Trophoblast cell (in vitro differentiated cells and primary cell): Measurements from ENCODE around the gene CTNNA1.

Experiments
- DNase-seq, 2 donors: peaks; one replicate each; pipeline ENCODE4 v3.0.0-alpha.2; 2016
- H2AFZ ChIP-seq: 2 replicates; pipeline ENCODE4 v1.6.1; 2013; ENCODE audit warnings: low read length, moderate library complexity, mild to moderate bottlenecking; ENCODE audit not compliant: insufficient read depth, poor library complexity
- H2AK5ac ChIP-seq: 2 replicates; pipeline ENCODE4 v1.6.1; 2013; ENCODE audit warnings: mild to moderate bottlenecking, low read length
- H2BK120ac ChIP-seq: 2 replicates; pipeline ENCODE4 v1.6.1; 2013; ENCODE audit warnings: low read length, mild to moderate bottlenecking, moderate library complexity; ENCODE audit not compliant: insufficient read depth, poor library complexity
- H2BK12ac ChIP-seq: 2 replicates; pipeline ENCODE4 v1.6.1; 2013; ENCODE audit warnings: mild to moderate bottlenecking, low read length, moderate library complexity
- H2BK5ac ChIP-seq: 2 replicates; pipeline ENCODE4 v1.6.1; 2013; ENCODE audit warnings: low read length, low read depth, moderate library complexity, mild to moderate bottlenecking; ENCODE audit not compliant: poor library complexity
- H3K14ac ChIP-seq: 2 replicates; pipeline ENCODE4 v1.6.1; 2013; ENCODE audit warnings: mild to moderate bottlenecking, low read length
- H3K18ac ChIP-seq: 2 replicates; pipeline ENCODE4 v1.6.1; 2013; ENCODE audit warnings: mild to moderate bottlenecking, low read length
- H3K23ac ChIP-seq: 2 replicates; pipeline ENCODE4 v1.6.1; 2013; ENCODE audit warnings: low read length
- H3K27ac ChIP-seq: 2 replicates; pipeline ENCODE4 v1.5.1; 2013; ENCODE audit warnings: low read depth, mild to moderate bottlenecking, inconsistent platforms, low read length, moderate library complexity
- H3K27me3 ChIP-seq: 2 replicates; pipeline ENCODE4 v1.6.1; 2013; ENCODE audit warnings: inconsistent platforms, mild to moderate bottlenecking, low read length, moderate library complexity; ENCODE audit not compliant: insufficient read depth
- H3K36me3 ChIP-seq, 2 experiments: 1 replicate in 1 of 2; 2 replicates in 1 of 2; pipeline ENCODE4 v1.6.1; 2013; ENCODE audit warnings: low read length in 2 of 2, mild to moderate bottlenecking in 2 of 2, moderate library complexity in 1 of 2; ENCODE audit not compliant: insufficient read depth in 2 of 2, control insufficient read depth in 1 of 2
- H3K4ac ChIP-seq: 2 replicates; pipeline ENCODE4 v1.6.1; 2013; ENCODE audit warnings: low read depth, mild to moderate bottlenecking, low read length, moderate library complexity
- H3K4me1 ChIP-seq, 2 experiments: 1 replicate in 1 of 2; 2 replicates in 1 of 2; pipeline ENCODE4 v1.6.1; 2013; ENCODE audit warnings: low read length in 2 of 2, mild to moderate bottlenecking in 2 of 2, moderate library complexity in 1 of 2; ENCODE audit not compliant: insufficient read depth in 2 of 2, control insufficient read depth in 1 of 2
- H3K4me2 ChIP-seq: 2 replicates; pipeline ENCODE4 v1.6.1; 2013; ENCODE audit warnings: inconsistent platforms, mild to moderate bottlenecking, low read length, moderate library complexity
- H3K4me3 ChIP-seq: 2 replicates; pipeline ENCODE4 v1.5.1; 2013; ENCODE audit warnings: mild to moderate bottlenecking, low read depth, low read length, inconsistent platforms
- H3K79me1 ChIP-seq: one replicate; pipeline ENCODE4 v1.6.1; 2013; ENCODE audit warnings: low read length
- H3K79me2 ChIP-seq: 2 replicates; pipeline ENCODE4 v1.6.1; 2013; ENCODE audit warnings: low read length, mild to moderate bottlenecking; ENCODE audit not compliant: control insufficient read depth, insufficient read depth, poor library complexity
- H3K9ac ChIP-seq: 2 replicates; pipeline ENCODE4 v1.6.1; 2013; ENCODE audit warnings: mild to moderate bottlenecking, low read length
- H3K9me3 ChIP-seq: 2 replicates; pipeline ENCODE4 v1.6.1; 2013; ENCODE audit warnings: low read depth, mild to moderate bottlenecking, control low read depth, inconsistent platforms, low read length; ENCODE audit not compliant: insufficient read depth
- H4K12ac ChIP-seq: 2 replicates; pipeline ENCODE4 v1.6.1; 2013; ENCODE audit warnings: low read depth, mild to moderate bottlenecking, low read length, moderate library complexity
- H4K8ac ChIP-seq: 2 replicates; pipeline ENCODE4 v1.6.1; 2013; ENCODE audit warnings: low read depth, mild to moderate bottlenecking, low read length, moderate library complexity
- H4K91ac ChIP-seq: one replicate; pipeline ENCODE4 v1.6.1; 2013; ENCODE audit warnings: low read depth, mild to moderate bottlenecking, low read length, moderate library complexity
- WGBS: extraction: QIAGEN DNeasy Blood & Tissue Kit; methylation state at CpG from one replicate; pipeline ENCODE4 v1.1.7; 2013; ENCODE audit warnings: missing lambda C conversion rate; ENCODE audit not compliant: insufficient read length, insufficient coverage; ENCODE audit errors: extremely low coverage; 5-methylcytosine and 5-hydroxymethylcytosine counted together

The CTNNA1 gene

DNA sequence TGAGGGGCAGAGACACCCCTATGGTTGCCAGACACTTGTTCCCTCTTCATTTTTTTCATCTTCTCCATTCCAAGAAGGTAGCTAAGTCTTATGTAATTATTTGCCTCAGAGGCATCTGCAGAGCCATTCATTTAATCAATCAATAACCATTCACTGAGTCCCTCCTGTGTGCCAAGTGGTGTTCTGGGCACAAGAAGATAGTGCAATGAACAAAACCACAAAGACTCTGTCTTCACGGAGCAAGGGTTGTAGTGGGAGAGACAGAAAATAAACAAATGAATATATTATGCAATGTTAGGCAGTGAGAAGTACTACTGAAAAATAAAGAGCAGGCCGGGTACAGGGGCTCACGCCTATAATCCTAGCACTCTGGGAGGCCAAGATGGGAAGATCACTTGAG, 41.4 kb upstream of the CTNNA1 start:
- Histone ChIP-seq H3K14ac (no peak overlapping the region), H4K12ac (no peak overlapping the region), H3K9me3 (no peaks in the 10 kb centered on the region), H3K79me2 (no peaks in the 10 kb centered on the region), H3K79me1 (no peaks in the 10 kb centered on the region), H4K91ac (no peak overlapping the region), H3K4me3 (no peak overlapping the region), H3K4me1 (peaks cover 5 to 8% of the 10 kb centered on the region in 2 experiments), H3K23ac (no peak overlapping the region), H2BK12ac (no peak overlapping the region), H2AK5ac (no peak overlapping the region), H3K4ac (no peak overlapping the region), H3K27ac (no peak overlapping the region), H4K8ac (no peak overlapping the region), H3K18ac (no peak overlapping the region), H2BK120ac (no peak overlapping the region), H3K27me3 (no peaks in the 10 kb centered on the region), H3K9ac (no peak overlapping the region), H3K36me3 (no peaks in the 10 kb centered on the region), H3K4me2 (no peak overlapping the region), H2AFZ (no peak overlapping the region), H2BK5ac (no peak overlapping the region)
- DNase-seq: no peak
- WGBS: no CpG with 5 or more reads among the region's 3 CpGs

DNA sequence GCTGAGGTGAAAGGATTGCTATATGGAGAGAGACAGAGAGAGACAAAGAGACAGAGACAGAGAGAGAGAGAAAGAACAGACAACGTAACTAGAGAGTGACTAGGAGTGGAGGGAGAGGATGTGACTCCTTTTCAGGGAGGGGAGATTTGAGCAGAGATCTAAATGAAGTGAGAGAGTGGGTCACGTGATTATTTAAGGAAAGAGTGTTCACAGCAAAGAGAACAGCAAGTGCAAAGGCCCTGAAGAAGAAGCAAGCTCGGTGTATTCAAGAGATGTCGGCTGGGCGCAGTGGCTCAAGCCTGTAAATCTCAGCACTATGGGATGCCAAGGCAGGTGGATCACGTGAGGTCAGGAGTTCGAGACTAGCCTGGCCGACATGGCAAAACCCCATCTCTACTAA, 40.9 kb upstream of the CTNNA1 start:
- Histone ChIP-seq H3K23ac (no peak overlapping the region), H3K79me2 (no peaks in the 10 kb centered on the region), H2AK5ac (no peak overlapping the region), H2BK12ac (no peak overlapping the region), H4K8ac (no peak overlapping the region), H3K18ac (no peak overlapping the region), H3K27me3 (no peaks in the 10 kb centered on the region), H3K4me1 (peaks cover 5% of the 10 kb centered on the region in 2 experiments), H3K14ac (no peak overlapping the region), H3K4ac (no peak overlapping the region), H3K4me2 (no peak overlapping the region), H2AFZ (no peak overlapping the region), H4K91ac (no peak overlapping the region), H3K4me3 (no peak overlapping the region), H3K79me1 (no peaks in the 10 kb centered on the region), H3K36me3 (no peaks in the 10 kb centered on the region), H2BK5ac (no peak overlapping the region), H3K27ac (no peak overlapping the region), H3K9ac (no peak overlapping the region), H2BK120ac (no peak overlapping the region), H3K9me3 (no peaks in the 10 kb centered on the region), H4K12ac (no peak overlapping the region)
- no CpG with 5 or more reads among the region's 8 CpGs for WGBS
- no peak for DNase-seq

DNA sequence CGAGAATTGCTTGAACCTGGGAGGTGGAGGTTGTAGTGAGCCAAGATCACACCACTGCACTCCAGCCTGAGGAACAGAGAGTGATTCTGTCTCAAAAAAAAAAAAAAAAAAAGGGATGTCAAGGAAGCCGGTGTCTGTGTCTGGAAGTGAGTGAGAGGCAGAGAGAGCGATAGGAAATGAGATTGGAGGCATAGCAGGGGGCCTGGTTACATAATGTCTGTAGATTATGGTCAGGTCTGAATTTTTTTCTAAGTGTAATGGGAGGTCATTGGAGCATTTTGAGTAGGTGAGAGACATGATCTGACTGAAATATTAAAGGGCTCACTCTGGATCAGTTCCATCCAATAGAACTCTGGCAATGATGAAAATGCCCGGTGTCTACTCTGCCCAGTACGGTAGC, 40.4 kb upstream of the CTNNA1 start:
- Histone ChIP-seq H4K8ac (no peak overlapping the region), H3K27ac (no peak overlapping the region), H3K14ac (no peak overlapping the region), H2AFZ (no peak overlapping the region), H3K4me1 (peaks cover 4 to 5% of the 10 kb centered on the region in 2 experiments), H4K91ac (no peak overlapping the region), H2BK12ac (no peak overlapping the region), H3K4me2 (no peak overlapping the region), H2BK5ac (no peak overlapping the region), H2BK120ac (no peak overlapping the region), H3K4ac (no peak overlapping the region), H4K12ac (no peak overlapping the region), H2AK5ac (no peak overlapping the region), H3K4me3 (no peak overlapping the region), H3K79me2 (no peaks in the 10 kb centered on the region), H3K27me3 (no peaks in the 10 kb centered on the region), H3K23ac (no peak overlapping the region), H3K79me1 (no peaks in the 10 kb centered on the region), H3K18ac (no peak overlapping the region), H3K9me3 (no peaks in the 10 kb centered on the region), H3K36me3 (no peaks in the 10 kb centered on the region), H3K9ac (no peak overlapping the region)
- DNase-seq: no peak
- no CpG with 5 or more reads among the region's 5 CpGs for WGBS

DNA sequence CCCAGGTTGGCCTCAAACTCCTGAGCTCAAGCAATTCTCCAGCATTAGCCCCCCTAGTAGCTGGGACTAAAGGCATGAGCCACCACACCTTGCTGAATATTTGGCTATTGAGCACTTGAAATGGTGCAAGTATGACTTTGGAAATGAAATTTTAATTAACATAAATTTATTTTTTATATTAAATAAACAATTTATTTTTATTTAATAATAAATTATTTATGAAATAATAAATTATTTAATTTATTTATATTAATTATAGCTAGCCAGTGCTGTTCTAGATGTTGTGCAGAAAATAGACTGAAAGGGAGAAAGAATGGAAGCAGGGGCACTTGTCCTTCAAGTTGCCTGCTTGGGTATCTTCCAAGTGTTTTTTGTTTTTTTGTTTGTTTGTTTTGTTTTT, 40.0 kb upstream of the CTNNA1 start:
- Histone ChIP-seq H3K27me3 (no peaks in the 10 kb centered on the region), H4K8ac (no peak overlapping the region), H2AFZ (no peak overlapping the region), H3K4me3 (no peak overlapping the region), H3K9me3 (no peaks in the 10 kb centered on the region), H3K4me1 (peaks cover 4 to 5% of the 10 kb centered on the region in 2 experiments), H3K23ac (no peak overlapping the region), H3K79me2 (no peaks in the 10 kb centered on the region), H2BK12ac (no peak overlapping the region), H4K12ac (no peak overlapping the region), H3K18ac (no peak overlapping the region), H3K36me3 (no peaks in the 10 kb centered on the region), H2BK5ac (no peak overlapping the region), H2BK120ac (no peak overlapping the region), H3K79me1 (no peaks in the 10 kb centered on the region), H3K4ac (no peak overlapping the region), H3K27ac (no peak overlapping the region), H3K4me2 (no peak overlapping the region), H4K91ac (no peak overlapping the region), H3K14ac (no peak overlapping the region), H2AK5ac (no peak overlapping the region), H3K9ac (no peak overlapping the region)
- no peak for DNase-seq
